Aorta (tissue), 5 donors: ENCODE results near the gene PLEKHM1. TPM values are rescaled to one million over a fixed set of nuclear protein-coding genes. Genes with fewer than 3 reads are reported as not detected.

Experiments
- ATAC-seq: fragments of 200-7000 bp; cut with Tn5 transposase; one replicate; pipeline ENCODE4 v1.9.1; 2022; ENCODE audit warnings: moderate library complexity; ENCODE audit not compliant: low FRiP score
- DNase-seq, 2 donors: peaks; one replicate each; pipeline ENCODE4 v3.0.0-alpha.2; 2020
- H3K27ac ChIP-seq, 2 donors: one replicate each; pipeline ENCODE4 v1.5.1; 2013; ENCODE audit warnings: low read length in 2 of 2, mild to moderate bottlenecking in 2 of 2, moderate library complexity in 2 of 2, control low read depth in 1 of 2, inconsistent platforms in 1 of 2, low read depth in 1 of 2
- H3K27me3 ChIP-seq, 2 donors: one replicate each; pipeline ENCODE4 v1.6.1; 2013; ENCODE audit warnings: control low read depth in 1 of 2, low read length in 1 of 2, mild to moderate bottlenecking in 1 of 2, moderate library complexity in 1 of 2; ENCODE audit not compliant: insufficient read depth in 2 of 2, control insufficient read depth in 1 of 2
- H3K36me3 ChIP-seq, 2 donors: one replicate each; pipeline ENCODE4 v1.6.1; 2013; ENCODE audit warnings: control low read depth in 1 of 2, low read length in 1 of 2, mild to moderate bottlenecking in 1 of 2; ENCODE audit not compliant: insufficient read depth in 2 of 2, control insufficient read depth in 1 of 2
- H3K4me1 ChIP-seq, 2 donors: one replicate each; pipeline ENCODE4 v1.6.1; 2013; ENCODE audit warnings: low read length in 2 of 2, control low read depth in 1 of 2, mild to moderate bottlenecking in 1 of 2, moderate library complexity in 1 of 2; ENCODE audit not compliant: insufficient read depth in 2 of 2, control insufficient read depth in 1 of 2
- H3K4me3 ChIP-seq, 2 donors: one replicate each; pipeline ENCODE4 v1.5.1; 2013; ENCODE audit warnings: low read length in 2 of 2, control low read depth in 1 of 2, mild to moderate bottlenecking in 1 of 2
- H3K9me3 ChIP-seq: one replicate; pipeline ENCODE4 v1.6.1; 2013; ENCODE audit warnings: mild to moderate bottlenecking, low read length; ENCODE audit not compliant: control insufficient read depth
- WGBS, 2 donors: extraction: QIAGEN DNeasy Blood & Tissue Kit; methylation state at CpG; one replicate each; pipeline ENCODE4 v1.1.7; 2013; 5-methylcytosine and 5-hydroxymethylcytosine counted together
- intact Hi-C, 2 donors: fragments of 100-400 bp; cut with DNase I; formaldehyde crosslinking; loops; one replicate each; pipeline versions ENCODE4 v1.14.2 to v1.15.0; 2022
- polyA plus RNA-seq, 2 donors: library from polyadenylated mRNA; stranded (reverse); fragments of 200-250 nt; gene quantifications; one replicate each; pipeline ENCODE4 v1.2.3, GENCODE V29; 2013
- total RNA-seq, 2 donors: library from RNA; stranded (reverse); fragmentation: NEBNext Ultra II Directional; extraction: Animal tissue kit (Norgen Biotek cat#: 25700); gene quantifications; one replicate each; pipeline ENCODE4 v1.2.1, GENCODE V29; 2021
- donor health status: healthy with polysubstance abuse.
- donor health status: Bipolar disorder and iron deficiency.
- donor health status: DM: no; HTN: no; CAD: no.
- donor health status: DM: no; HTN: no; CAD: no.
- donor health status: DM: yes; HTN: yes; CAD: no.

The PLEKHM1 gene
- total and polyA plus RNA-seq, 4 donors = 13.3 to 67.6 (median 34.6) TPM

DNA sequence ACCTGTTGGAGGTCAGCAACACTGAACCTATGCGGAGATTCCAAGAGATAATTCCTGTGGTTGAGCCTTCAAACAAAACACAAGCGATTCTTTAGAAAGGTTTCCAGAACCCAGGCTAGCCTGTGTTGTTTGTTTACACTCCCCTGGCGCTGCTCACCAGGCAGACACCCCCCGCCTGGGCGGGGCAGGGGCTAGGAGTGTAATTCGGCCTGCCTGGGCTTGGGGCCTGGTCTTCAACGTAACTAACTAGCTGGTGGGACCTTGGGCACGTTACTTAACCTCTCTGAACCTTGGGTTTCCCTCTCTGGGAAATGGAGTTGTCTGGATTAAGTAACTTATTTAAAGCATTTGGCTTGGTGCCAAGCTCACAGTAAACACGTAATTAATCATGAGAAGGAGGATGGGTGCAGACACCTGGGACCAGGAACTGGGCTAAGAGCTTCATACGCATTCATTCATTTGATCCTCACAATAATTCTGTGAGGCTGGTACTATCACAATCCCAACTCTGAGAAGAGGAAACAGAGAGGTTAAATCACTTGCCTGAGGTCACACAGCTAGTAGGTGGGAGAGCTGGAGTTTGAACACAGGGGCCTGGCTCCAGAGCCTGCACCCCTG lies 50.3 kb downstream of the PLEKHM1 start:
- Histone ChIP-seq H3K4me1 (no peaks in the 10 kb centered on the region), H3K9me3 (no peaks in the 10 kb centered on the region), H3K27ac (no peak overlapping the region), H3K36me3 (peaks cover 0 to 2% of the 10 kb centered on the region in 2 donors), H3K4me3 (no peak overlapping the region), H3K27me3 (no peaks in the 10 kb centered on the region)
- WGBS, 2 donors = 69 to 76% methylated on average over 10 of the region's 10 CpGs
- DNase-seq (peak in 1 of 2 donors; percentile 46), ATAC-seq (no peak)
- intact Hi-C loops = no loop called here

DNA sequence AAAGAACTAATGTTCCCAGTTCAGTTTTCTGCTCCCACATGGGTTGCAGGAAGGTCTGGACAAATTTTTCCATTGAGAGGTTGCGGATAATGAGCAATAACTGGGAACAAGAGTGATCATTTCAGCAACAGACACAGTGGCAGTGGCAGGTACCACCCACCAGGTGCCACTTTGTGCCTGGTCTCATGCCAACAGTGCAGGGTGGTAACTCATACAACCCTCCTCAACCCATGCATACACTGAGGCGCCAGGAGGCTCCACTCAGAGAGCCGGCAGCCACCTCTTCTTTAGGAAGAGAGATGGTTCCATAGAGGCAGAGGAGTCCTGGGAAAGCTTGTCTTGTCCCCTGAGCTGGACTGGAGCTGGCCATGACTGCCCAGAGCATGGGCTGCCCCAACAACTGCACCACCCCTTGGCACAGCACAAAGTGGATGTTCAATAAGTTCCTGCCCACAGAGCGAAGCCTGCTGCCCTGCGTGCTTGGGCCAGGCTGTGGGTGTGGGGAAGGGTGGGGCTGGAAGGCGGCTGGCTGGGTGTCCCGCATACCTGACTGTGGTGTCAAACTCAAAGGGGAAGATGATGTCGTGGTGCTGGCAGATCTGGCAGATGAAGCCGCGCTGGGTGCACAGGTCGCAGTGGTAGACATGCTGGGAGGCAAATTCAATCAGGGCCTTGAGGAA lies 51.5 kb downstream of the PLEKHM1 start:
- intact Hi-C loops = loop anchor here in 1 of 2 donors (10.0 kb wide), 1 partner anchor 54 kb away; no protein-coding TSS in a partner anchor
- H3K27me3 ChIP-seq = no peaks in the 10 kb centered on the region
- no peaks in the 10 kb centered on the region for H3K4me1 ChIP-seq
- peaks cover 0 to 2% of the 10 kb centered on the region in 2 donors for H3K36me3 ChIP-seq
- no peak overlapping the region for H3K27ac ChIP-seq
- ATAC-seq (no peak), DNase-seq (peak in 1 of 2 donors; percentile 64)
- no peak overlapping the region for H3K4me3 ChIP-seq
- 91 to 92% methylated on average over 11 of the region's 11 CpGs for WGBS, 2 donors
- H3K9me3 ChIP-seq = no peaks in the 10 kb centered on the region

DNA sequence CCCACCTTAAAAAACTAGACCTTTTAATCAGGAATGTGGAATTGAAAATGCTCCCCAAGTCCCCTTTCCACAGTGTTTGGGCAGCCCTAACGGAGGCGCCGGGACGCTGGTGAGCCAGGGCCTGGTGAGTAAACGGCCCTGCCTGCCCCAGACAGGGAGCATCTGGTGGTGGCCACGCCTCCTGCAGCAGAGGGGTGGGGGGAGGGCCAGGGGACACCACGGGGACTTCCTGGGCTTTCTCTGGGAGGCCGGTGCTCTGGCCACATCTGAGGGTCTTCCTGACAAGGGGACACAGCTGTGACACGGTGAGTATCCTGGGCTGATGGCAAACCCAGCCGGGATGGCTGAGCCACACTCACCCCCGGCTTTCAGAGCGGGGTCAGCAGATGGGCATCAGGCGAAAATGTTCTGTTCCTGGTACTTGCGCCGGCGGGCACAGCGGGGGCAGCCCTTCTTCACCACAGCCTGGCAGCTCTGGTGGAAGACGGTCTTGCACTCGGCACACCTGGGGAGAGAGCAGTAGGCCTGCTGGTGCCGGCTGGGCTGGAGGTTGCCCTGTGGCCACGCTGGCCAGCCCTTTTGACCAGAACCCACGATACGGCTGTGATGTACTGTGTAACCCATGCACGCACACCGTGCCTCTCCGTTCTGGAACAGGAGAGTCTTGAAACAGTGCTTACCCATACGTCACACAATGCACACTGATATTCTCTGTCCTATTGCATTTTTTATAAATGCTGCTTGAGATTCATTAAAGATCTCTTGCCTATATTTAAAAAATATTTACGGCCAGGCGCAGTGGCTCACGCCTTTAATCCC lies 52.8 kb downstream of the PLEKHM1 start:
- H3K36me3 ChIP-seq = peaks cover 0 to 2% of the 10 kb centered on the region in 2 donors
- no peaks in the 10 kb centered on the region for H3K27me3 ChIP-seq
- H3K9me3 ChIP-seq = no peaks in the 10 kb centered on the region
- no peak overlapping the region for H3K27ac ChIP-seq
- H3K4me1 ChIP-seq = no peaks in the 10 kb centered on the region
- 84 to 86% methylated on average over 30 of the region's 30 CpGs for WGBS, 2 donors
- intact Hi-C loops = loop anchor here in 1 of 2 donors (10.0 kb wide), 1 partner anchor 53 kb away; no protein-coding TSS in a partner anchor
- DNase-seq (peak in 1 of 2 donors; percentile 65), ATAC-seq (no peak)
- H3K4me3 ChIP-seq = no peak overlapping the region

DNA sequence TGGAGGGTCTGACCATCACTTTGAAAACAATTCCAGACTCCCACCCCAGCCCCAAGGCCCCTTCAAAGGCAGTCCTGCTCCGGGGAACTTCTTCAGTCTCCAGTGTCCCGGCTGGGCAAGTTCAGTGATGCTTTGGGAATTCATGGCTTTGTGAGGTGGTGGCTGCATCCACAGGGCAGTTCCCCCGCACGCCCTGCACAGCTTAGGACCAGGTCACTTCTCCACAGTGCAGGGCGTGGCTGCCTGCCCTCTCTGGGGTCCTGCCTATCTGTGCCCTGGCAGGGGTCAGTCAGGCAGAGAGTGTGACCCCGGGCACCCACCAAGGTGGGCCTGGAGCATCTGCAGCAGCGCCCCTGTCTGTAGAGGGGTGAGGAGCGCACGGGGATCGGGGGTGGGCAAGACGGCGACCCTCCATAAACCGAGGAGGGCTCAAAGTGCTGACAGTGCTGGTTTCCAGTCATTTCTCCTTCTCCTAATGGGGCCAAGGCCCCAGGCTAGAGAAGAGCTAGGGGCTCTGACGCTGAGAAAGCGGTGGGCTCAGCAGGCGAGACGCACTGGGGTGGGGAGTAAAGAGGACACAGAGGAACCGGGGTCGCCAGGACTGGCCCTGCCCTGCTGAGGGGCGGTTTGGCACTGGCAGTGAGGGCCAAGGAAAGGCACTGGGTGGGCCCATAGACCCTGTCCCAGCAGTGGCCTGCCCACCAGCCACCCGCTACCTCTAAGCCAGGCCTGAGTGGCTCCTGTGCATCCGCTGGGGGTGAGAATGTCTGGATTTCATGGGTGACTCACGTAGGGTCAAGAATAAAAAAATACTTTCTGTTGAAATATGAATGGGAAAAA lies 53.7 kb downstream of the PLEKHM1 start:
- H3K27ac ChIP-seq = no peak overlapping the region
- intact Hi-C loops = loop anchor here in 1 of 2 donors (10.0 kb wide), 1 partner anchor 52 kb away; no protein-coding TSS in a partner anchor
- no peak overlapping the region for H3K4me3 ChIP-seq
- no peaks in the 10 kb centered on the region for H3K27me3 ChIP-seq
- DNase-seq (peak in 1 of 2 donors; percentile 68), ATAC-seq (no peak)
- H3K4me1 ChIP-seq = no peaks in the 10 kb centered on the region
- no peaks in the 10 kb centered on the region for H3K9me3 ChIP-seq
- H3K36me3 ChIP-seq = peaks cover 0 to 2% of the 10 kb centered on the region in 2 donors
- 89 to 91% methylated on average over 23 of the region's 23 CpGs for WGBS, 2 donors

DNA sequence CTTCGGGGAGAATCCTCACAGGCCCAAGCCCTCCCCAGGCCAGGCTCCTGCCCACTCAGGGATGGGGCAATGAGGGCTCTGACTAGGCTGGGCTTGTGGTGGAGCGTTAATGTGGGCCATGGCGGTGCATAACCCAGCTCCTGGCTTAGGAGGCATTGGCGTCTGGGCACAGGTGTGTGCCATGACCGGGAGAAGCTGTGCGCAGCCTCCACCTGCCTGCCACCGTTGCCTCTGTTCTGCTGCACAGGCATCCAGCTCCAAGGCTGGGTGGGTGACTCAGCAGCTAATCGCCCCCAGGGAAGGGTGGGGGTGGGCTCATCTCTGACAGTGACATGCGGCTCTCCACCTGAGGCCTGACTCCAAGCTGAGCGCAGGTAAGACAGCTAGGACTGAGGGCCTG lies 54.4 kb downstream of the PLEKHM1 start:
- Histone ChIP-seq H3K27ac (no peak overlapping the region), H3K4me3 (no peak overlapping the region), H3K9me3 (no peaks in the 10 kb centered on the region), H3K36me3 (peaks cover 0 to 2% of the 10 kb centered on the region in 2 donors), H3K4me1 (no peaks in the 10 kb centered on the region), H3K27me3 (no peaks in the 10 kb centered on the region)
- 89 to 95% methylated on average over 10 of the region's 10 CpGs for WGBS, 2 donors
- ATAC-seq = no peak
- intact Hi-C loops = loop anchor here in 1 of 2 donors (10.0 kb wide), 1 partner anchor 51 kb away; no protein-coding TSS in a partner anchor
- peak in 1 of 2 donors; percentile 41 for DNase-seq

DNA sequence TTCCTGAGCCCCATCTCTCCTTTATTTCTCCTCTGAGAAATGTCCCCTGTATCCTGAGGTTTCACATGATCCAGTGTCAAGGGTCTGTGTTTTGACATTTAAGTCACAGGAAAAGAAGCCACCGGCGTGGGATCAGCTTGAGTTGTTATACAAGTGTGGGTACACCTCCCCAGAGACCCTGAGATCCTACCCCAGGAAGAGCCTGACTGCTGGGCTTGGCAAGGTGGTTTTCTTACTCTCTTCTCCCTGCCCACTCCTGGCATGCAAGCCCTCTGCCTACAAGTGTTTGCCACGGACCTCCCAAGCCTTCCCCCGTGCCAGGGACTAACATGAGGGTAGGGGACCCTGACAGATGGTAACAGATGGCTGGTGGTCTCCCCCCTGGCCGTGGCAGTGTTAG lies 55.0 kb downstream of the PLEKHM1 start:
- intact Hi-C loops = loop anchor here in 1 of 2 donors (10.0 kb wide), 1 partner anchor 51 kb away; no protein-coding TSS in a partner anchor
- Histone ChIP-seq H3K4me1 (no peaks in the 10 kb centered on the region), H3K4me3 (no peak overlapping the region), H3K27me3 (no peaks in the 10 kb centered on the region), H3K27ac (no peak overlapping the region), H3K36me3 (peaks cover 0 to 2% of the 10 kb centered on the region in 2 donors), H3K9me3 (no peaks in the 10 kb centered on the region)
- 74 to 81% methylated on average over 5 of the region's 5 CpGs for WGBS, 2 donors
- ATAC-seq (no peak), DNase-seq (peak in 1 of 2 donors; percentile 64)

DNA sequence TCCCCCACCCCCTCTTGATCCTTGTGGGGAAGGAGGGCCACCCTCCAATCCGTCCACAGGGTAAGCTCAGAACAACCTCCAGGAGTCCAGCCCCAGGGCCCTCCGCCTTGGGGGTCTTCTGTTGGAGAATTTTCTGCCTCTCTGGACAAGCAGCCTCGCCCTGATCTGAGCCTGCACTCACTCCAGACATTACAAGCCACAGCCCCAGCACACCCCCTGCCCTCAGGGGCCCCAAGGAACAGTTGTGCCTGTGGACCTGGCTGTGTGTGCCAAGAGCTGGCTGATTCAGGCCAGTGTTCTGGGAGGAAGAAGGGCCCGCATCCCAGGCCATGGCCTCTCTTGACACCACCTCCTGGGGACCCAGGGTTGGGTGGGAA lies 57.4 kb downstream of the PLEKHM1 start:
- Histone ChIP-seq H3K9me3 (no peaks in the 10 kb centered on the region), H3K27ac (no peak overlapping the region), H3K4me1 (no peaks in the 10 kb centered on the region), H3K36me3 (peaks cover 0 to 2% of the 10 kb centered on the region in 2 donors), H3K4me3 (no peak overlapping the region), H3K27me3 (no peaks in the 10 kb centered on the region)
- no peak for ATAC-seq
- DNase-seq = peak in 1 of 2 donors; percentile 56
- WGBS, 2 donors = 81 to 85% methylated on average over 4 of the region's 4 CpGs
- intact Hi-C loops = loop anchor here in 1 of 2 donors (10.0 kb wide), 1 partner anchor 48 kb away; no protein-coding TSS in a partner anchor
